Activated CD4-positive, alpha-beta T cell treated with anti-CD3 and anti-CD28 coated beads, Interleukin-10, Interleukin-2, amounts not matched to agents 100 ng/mL and 50 ng/mL, durations not matched to agents 16 hours and 8 hours (primary cell): ENCODE measurements around the gene ATP13A2.
"Not testable (repeated sequence)": the region's sequence is repeated elsewhere in the genome, so short reads cannot be mapped to it uniquely, and the experiment has no call there.

Source experiments
- DNase-seq: peaks from one replicate; pipeline ENCODE4 v3.0.0-alpha.2; 2020

The ATP13A2 gene

DNA sequence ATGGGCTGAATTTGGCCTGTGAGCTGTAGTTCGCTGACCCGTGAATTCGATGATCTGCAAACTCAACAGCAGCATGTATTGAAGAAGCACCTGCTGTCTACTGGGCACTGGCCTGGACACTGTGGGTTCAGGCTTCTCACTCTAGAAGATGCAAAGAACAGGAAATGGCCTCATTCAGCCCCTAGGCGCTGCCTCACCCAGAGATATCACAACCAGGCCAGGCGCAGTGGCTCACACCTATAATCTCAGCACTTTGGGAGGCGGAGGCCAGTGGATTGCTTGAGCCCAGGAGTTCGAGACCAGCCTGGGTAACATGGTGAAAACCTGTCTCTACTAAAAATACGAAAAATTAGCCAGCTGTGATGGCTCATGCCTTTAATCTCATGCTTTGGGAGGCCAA is 55.0 kb downstream of the ATP13A2 start:
- DNase-seq, result no peak

DNA sequence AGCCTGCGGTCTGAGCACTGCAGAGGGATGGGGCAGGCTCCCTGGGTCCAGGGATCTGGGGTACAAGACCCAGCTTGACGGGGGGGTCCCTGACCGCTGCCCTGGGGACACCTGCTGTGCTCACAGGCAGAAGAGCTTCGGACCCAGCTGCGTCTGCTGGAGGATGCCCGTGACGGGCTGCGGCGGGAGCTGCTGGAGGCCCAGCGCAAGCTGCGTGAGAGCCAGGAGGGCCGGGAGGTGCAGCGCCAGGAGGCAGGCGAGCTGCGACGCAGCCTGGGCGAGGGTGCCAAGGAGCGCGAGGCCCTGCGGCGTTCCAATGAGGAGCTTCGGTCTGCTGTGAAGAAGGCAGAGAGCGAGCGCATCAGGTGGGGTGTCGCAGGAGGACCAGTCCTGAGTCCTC is 56.5 kb downstream of the ATP13A2 start:
- DNase-seq, result no peak

DNA sequence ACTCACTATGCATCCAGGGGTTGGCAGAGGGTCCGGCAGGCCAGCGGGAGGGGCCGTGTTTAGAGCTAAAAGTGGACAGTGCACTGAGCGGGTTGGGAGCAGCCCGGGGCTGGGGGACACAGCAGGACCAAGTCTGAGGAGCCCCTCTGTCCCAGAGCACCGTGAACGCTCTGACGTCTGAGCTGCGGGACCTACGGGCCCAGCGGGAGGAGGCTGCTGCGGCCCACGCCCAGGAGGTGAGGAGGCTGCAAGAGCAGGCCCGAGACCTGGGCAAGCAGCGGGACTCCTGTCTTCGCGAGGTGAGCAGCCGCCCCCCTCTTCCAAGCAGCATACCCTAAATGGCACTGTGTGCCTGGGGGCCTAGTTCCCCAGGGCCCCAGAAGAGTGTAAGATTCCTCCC is 57.1 kb downstream of the ATP13A2 start:
- no peak for DNase-seq

DNA sequence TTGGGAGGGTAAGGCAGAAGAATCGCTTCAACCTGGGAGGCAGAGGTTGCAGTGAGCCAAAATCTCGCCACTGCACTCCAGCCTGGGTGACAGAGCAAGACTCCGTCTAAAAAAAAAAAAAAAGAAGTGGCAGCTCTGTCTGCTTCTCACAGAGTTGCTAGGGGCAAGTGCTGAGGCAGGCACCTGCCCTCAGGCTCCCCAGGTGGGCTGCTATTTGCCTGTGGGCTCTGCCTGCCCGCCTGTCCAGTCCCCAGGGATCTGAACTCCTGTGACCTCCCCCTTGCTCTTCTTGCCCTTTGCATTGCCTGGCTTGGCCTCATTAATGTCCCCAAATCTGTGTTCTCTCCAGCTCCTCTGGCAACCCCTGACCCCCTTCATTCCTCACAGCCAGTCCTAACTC is 59.4 kb downstream of the ATP13A2 start:
- DNase-seq, result not testable (repeated sequence)

DNA sequence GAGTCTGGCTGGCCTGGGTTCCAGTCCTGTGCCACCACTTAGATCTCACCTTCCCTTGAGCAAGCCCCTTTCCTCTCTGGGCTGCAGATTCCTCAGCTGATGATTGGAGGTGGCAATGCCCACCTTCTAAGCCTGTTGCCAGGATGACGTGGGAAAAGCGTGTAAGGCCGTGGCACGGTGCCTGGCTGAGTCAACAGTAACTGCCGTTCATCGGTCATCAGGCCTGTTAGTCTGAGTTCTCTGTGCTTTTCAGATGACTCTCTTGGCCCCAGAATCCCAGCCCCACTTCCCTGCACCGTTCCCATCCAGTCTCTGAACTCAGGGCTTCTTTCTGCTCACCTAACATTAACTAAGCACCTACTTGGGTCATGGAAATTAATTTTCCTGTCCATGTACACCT is 62.7 kb downstream of the ATP13A2 start:
- not testable (repeated sequence) for DNase-seq

DNA sequence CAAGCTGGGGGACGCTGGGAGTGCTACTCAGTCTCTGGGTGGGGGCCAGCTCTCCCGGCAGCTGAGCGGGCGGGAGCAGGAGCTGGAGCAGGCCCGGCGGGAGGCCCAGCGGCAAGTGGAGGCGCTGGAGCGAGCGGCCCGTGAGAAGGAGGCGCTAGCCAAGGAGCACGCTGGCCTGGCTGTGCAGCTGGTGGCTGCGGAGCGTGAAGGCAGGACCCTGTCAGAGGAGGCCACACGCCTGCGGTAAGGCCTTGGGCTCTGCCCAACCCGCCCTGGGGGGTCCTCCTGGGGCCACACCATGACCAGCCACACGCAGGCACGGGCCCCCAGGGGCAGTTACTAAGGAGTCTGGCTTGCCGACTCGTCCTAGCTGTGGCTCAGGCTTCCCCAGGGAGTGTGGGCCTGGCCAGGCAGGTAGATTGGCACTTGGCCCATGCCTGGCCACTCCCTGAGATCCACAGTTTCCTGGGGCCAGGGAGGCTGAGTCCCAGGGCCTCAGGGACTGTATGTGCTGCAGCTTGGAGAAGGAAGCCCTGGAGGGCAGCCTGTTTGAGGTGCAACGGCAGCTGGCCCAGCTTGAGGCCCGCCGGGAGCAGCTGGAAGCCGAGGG is 63.3 kb downstream of the ATP13A2 start:
- not testable (repeated sequence) for DNase-seq

DNA sequence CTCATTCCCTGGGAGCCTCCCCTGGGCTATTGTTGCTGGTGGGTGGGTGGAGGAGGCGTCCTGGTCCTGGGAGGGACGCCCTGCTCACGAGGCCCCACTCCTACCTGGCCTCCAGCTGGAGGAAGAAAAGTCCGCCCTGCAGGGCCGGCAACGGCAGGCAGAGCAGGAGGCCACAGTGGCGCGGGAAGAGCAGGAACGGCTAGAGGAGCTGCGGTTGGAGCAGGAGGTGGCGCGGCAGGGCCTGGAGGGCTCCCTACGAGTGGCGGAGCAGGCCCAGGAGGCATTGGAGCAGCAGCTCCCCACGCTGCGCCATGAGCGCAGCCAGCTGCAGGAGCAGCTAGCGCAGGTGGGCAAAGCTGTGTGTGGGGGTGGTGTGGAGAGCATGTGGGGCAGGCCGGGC is 65.1 kb downstream of the ATP13A2 start:
- DNase-seq, result no peak

DNA sequence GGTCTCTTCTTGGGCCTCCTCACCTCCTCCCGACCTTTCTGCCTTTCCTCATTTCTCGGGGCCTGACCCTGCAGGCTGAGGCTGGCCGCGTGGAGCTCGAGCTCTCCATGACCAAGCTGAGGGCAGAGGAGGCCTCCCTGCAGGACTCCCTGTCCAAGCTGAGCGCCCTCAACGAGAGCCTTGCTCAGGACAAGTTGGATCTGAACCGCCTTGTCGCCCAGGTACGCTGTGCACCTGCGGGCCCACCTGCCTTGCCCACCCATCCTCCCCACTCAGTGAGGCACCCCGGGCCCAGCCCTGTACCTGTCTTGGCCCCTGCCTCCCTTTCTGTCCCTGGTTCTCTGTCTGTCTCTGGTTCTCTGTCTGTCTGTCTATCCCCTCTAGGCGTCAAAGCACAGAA is 65.5 kb downstream of the ATP13A2 start:
- not testable (repeated sequence) for DNase-seq

DNA sequence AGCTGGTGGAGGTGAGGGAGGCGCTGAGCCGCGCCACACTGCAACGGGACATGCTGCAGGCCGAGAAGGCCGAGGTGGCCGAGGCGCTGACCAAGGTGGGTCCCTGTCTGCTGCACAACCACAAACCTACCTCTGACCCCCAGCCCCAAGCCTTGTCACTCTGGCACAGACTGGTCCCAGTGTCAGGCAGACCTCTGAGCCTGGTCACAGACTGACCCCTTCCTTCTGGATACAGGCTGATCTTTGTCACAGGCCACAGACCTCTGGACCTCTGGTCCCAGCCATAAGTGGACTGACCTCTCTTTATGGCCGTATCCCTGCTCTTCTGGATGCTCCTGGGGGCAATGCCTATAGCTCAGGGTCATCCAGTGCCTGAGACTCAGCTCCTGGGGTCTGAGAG is 66.2 kb downstream of the ATP13A2 start:
- DNase-seq, result not testable (repeated sequence)

DNA sequence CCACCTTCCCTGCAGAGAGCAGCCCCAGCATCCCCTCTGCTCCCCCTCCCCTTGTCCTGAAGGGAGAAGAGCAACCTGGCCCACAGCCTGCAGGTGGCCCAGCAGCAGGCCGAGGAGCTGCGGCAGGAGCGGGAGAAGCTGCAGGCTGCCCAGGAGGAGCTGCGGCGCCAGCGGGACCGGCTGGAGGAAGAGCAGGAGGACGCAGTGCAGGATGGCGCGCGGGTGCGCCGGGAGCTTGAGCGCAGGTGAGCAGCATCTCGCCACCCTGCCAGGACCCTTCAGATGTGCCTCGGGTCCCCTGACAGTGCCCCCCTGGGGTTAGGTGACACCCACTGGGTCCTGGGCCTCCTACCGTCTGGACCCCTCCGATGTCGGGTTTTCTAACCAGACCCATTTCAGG is 67.7 kb downstream of the ATP13A2 start:
- DNase-seq, result no peak

DNA sequence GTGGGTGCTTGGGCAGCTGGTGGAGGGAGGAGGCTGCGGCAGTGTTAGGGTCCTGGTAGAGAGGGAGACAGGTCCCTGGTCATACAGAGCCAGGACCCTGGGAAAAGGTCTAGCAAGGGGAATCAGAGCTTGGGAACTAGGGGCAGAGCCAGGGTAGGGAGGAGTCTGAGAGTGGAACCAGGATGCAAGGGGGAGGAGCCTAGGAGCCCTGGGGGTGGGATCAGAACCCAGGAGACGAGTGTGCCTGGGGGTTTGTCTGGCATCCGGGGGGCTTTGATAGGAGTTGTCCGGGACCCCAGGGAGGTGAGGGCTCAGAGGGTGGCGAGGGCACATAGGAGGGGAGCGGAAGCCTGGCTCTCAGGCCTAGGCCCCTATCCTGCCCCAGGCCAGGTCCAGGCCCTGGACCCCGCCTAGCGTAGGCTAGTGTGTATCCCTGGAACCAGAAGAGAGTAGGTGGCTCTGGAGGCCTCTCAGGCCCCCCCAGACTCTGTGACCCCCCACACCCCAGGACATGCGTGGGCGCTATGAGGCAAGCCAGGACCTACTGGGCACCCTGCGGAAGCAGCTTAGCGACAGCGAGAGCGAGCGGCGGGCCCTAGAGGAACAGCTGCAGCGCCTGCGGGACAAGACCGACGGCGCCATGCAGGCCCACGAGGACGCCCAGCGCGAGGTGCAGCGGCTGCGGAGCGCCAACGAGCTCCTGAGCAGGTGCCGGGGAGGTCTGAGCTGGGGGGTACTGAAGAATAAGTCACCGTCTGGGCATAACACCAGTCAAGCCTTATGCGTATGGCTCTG is 72.1 kb downstream of the ATP13A2 start:
- not testable (repeated sequence) for DNase-seq

DNA sequence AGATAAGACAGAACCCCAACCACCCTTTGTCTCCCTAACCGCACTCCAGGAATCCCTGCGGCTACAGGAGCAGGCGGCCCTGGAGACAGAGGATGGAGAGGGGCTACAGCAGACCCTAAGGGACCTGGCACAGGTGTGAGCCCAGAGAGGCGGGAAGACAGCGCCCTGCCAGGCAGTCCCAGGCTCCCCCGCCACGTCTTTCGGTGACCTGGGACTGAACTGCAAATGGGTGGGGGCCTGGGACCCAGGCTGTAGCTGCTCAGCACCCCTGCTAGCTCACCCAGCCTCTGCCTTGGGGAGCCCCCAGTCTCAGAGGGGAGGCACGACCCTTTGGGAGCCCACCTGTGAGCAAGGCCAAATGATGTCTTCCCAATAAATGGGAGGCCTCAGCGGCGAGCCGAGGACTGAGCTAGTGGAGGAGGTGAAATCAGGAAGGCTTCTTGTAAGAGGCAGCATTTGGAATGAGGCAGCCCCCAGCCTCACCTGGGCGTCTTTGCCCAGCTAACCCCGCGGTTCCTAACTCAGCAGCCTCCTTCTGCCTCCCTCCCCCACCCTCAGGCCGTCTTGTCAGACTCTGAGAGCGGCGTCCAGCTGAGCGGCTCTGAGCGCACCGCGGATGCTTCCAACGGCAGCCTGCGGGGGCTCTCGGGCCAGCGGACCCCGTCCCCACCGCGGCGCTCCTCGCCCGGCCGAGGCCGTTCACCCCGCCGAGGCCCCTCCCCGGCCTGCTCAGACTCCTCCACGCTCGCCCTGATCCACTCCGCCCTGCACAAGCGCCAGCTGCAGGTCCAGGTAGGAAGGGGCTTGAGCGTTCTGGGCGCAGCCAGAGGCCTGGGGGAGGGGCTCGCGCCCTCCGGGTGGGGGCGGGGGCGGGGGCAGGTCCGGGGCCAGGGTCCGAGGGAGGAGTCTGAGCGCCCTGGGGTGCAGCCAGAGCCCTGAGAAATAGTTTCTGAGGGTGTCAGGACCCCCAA is 73.1 kb downstream of the ATP13A2 start:
- DNase-seq, result no peak

DNA sequence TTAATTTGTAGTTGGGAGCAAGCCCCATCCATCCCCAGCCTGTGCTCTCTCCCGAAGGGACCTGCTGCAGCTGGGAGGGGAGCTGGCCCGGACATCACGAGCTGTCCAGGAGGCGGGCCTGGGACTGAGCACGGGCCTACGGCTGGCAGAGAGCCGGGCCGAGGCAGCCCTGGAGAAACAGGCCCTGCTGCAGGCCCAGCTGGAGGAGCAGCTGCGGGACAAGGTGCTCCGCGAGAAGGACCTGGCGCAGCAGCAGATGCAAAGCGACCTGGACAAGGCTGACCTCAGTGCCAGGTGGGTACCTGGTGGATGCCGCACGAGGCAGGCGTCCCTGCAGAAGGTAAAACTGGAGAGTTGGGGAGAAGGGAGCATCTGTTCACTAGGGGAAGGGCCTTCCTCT is 75.1 kb downstream of the ATP13A2 start:
- DNase-seq, result not testable (repeated sequence)
